Mucosa of descending colon (tissue), 3 donors: ENCODE results near the gene AMHR2. TPM values are rescaled to one million over a fixed set of nuclear protein-coding genes. Genes with fewer than 3 reads are reported as not detected.
"Not testable (repeated sequence)": the region's sequence is repeated elsewhere in the genome, so short reads cannot be mapped to it uniquely, and the experiment has no call there.

Experiments used
- ATAC-seq: fragments of 200-7000 bp; cut with Tn5 transposase; one replicate; pipeline ENCODE4 v1.9.1; 2020; ENCODE audit warnings: mild to moderate bottlenecking, moderate library complexity
- DNase-seq, 3 donors: peaks; one replicate each; pipeline ENCODE4 v3.0.0-alpha.2; 2020
- H3K36me3 ChIP-seq: fragments of 200-600 bp; one replicate; pipeline ENCODE4 v1.8.0; 2021; ENCODE audit warnings: low read depth, mild to moderate bottlenecking
- H3K4me1 ChIP-seq: fragments of 200-600 bp; one replicate; pipeline ENCODE4 v1.8.0; 2021; ENCODE audit warnings: low read depth, mild to moderate bottlenecking
- H3K4me3 ChIP-seq: fragments of 200-600 bp; one replicate; pipeline ENCODE4 v1.8.0; 2021; ENCODE audit warnings: mild to moderate bottlenecking
- H3K9me3 ChIP-seq: fragments of 200-600 bp; one replicate; pipeline ENCODE4 v1.8.0; 2021; ENCODE audit warnings: mild to moderate bottlenecking
- intact Hi-C, 2 donors: fragments of 100-400 bp; cut with DNase I in 1 of 2; cut with micrococcal nuclease in 1 of 2; formaldehyde crosslinking; loops; one replicate each; pipeline versions ENCODE4 v1.11.0 to v1.11.1; 2022; cut with DNase I, micrococcal nuclease
- total RNA-seq, 3 donors: library from RNA; stranded (reverse); fragmentation: NEBNext Ultra II Directional in 2 of 3; extraction: Animal tissue kit (Norgen Biotek cat#: 25700) in 2 of 3; gene quantifications; one replicate each; pipeline versions ENCODE4 v1.2.1 to v1.2.4, GENCODE V29; 2021 to 2023
- TF ChIP-seq, protein P1 (sequence below): fragments of 200-600 bp; IDR thresholded peaks from one replicate; pipeline ENCODE4 v1.8.0; 2022; ENCODE audit warnings: antibody characterized with exemption, mild to moderate bottlenecking
- donor health status: DM: no; HTN: no; CAD: no; lungs with moderate emphysema.
- donor health status: DM: no; HTN: no; CAD: no.
- donor health status: DM: no; HTN: yes; CAD: no.

Gene AMHR2
- total RNA-seq, 3 donors from 2014 or later: 0.16 TPM; not detected in 2

DNA sequence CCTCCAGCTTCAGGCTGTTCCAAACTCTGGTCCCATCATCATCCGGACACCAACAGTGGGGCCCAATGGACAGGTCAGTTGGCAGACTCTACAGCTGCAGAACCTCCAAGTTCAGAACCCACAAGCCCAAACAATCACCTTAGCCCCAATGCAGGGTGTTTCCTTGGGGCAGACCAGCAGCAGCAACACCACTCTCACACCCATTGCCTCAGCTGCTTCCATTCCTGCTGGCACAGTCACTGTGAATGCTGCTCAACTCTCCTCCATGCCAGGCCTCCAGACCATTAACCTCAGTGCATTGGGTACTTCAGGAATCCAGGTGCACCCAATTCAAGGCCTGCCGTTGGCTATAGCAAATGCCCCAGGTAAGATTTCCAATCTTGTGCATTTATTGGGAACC is 40.4 kb upstream of the AMHR2 start:
- H3K4me1 ChIP-seq: peaks cover 78% of the 10 kb centered on the region
- no peak overlapping the region for H3K4me3 ChIP-seq
- H3K36me3 ChIP-seq: peaks cover 7% of the 10 kb centered on the region
- intact Hi-C loops: no loop called here
- no peaks in the 10 kb centered on the region for H3K9me3 ChIP-seq
- ATAC-seq (no peak), DNase-seq (no peak)
- TF ChIP-seq, protein P1, sequence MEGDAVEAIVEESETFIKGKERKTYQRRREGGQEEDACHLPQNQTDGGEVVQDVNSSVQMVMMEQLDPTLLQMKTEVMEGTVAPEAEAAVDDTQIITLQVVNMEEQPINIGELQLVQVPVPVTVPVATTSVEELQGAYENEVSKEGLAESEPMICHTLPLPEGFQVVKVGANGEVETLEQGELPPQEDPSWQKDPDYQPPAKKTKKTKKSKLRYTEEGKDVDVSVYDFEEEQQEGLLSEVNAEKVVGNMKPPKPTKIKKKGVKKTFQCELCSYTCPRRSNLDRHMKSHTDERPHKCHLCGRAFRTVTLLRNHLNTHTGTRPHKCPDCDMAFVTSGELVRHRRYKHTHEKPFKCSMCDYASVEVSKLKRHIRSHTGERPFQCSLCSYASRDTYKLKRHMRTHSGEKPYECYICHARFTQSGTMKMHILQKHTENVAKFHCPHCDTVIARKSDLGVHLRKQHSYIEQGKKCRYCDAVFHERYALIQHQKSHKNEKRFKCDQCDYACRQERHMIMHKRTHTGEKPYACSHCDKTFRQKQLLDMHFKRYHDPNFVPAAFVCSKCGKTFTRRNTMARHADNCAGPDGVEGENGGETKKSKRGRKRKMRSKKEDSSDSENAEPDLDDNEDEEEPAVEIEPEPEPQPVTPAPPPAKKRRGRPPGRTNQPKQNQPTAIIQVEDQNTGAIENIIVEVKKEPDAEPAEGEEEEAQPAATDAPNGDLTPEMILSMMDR: no peak

DNA sequence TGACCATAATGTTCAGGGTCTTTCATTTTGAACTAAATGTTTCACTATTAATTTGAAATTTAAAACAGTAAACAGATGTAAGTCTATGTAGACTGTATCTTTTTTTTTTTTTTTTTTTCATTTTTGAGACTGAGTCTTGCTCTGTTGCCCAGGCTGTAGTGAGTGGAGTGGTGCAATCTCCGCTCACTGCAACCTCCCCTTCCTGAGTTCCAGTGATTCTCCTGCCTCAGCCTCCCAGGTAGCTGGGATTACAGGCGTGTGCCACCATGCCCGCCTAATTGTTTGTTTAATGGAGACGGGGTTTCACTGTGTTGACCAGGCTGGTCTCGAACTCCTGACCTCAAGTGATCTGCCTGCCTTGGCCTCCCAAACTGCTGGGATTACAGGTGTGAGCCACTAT is 37.3 kb upstream of the AMHR2 start:
- H3K36me3 ChIP-seq, H3K9me3 ChIP-seq, intact Hi-C loops, H3K4me3 ChIP-seq, DNase-seq, ATAC-seq: not testable (repeated sequence)
- H3K4me1 ChIP-seq: peaks cover 70% of the 10 kb centered on the region

DNA sequence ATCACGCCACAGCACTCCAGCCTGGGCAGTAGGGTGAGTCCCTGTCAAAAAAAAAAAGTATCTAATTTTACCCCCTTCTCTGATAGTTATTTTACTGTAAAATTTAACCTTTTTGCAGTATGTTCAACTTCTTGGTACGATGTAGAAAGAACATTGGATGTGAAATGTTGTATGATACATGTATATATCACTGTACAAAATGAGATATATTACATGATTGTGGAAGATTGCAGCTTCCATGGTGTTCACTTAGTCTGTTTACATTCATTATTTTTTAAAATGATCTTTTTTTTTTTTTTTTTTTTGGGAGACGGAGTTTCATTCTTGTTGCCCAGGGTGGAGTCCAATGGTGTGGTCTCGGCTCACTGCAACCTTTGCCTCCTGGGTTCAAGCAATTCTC is 34.7 kb upstream of the AMHR2 start:
- Histone ChIP-seq H3K4me1 (peaks cover 44% of the 10 kb centered on the region), H3K4me3 (no peak overlapping the region), H3K36me3 (no peaks in the 10 kb centered on the region), H3K9me3 (no peaks in the 10 kb centered on the region)
- ATAC-seq (no peak), DNase-seq (no peak)
- TF ChIP-seq, protein P1: no peak
- intact Hi-C loops: no loop called here

DNA sequence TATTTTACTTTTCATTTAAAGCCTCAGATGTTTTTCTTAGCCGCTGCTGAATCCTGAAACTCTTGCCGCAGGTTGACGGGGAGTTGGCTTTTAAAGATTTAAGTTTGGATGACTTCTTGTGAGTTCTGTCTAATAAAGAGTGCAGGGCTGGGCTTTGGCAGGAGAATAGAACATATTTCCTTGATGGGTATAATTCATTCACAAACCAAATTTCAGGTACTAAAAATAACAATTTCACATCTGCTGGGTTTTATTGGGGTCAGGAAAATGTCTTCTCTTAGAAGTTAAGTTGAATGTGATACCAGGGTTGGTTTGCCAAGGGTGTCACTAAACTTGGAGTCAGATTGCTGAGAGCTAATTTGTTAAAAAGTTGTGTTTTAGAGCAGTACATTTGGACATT is 34.0 kb upstream of the AMHR2 start:
- intact Hi-C loops: no loop called here
- DNase-seq: no peak
- no peak for ATAC-seq
- no peaks in the 10 kb centered on the region for H3K9me3 ChIP-seq
- no peaks in the 10 kb centered on the region for H3K36me3 ChIP-seq
- peaks cover 36% of the 10 kb centered on the region for H3K4me1 ChIP-seq
- TF ChIP-seq, protein P1: no peak
- H3K4me3 ChIP-seq: no peak overlapping the region

DNA sequence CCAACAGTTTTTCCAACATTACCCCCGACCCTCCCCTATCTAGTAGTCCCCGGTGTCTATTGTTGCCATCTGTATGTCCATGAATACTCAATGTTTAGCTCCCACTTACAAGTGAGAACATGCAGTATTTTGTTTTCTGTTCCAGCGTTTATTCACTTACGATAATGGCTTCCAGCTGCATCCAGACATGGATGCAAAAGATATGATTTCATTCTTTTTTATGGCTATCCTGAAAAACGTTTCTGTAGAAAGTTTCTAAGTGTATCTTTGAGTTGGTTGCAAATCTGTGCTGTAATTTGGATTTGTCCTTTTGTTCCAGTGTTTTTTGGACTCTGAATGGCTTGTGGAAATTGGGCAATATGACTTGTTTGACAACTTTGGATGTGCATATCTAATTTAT is 31.9 kb upstream of the AMHR2 start:
- intact Hi-C loops: no loop called here
- ATAC-seq: no peak
- H3K4me1 ChIP-seq: peaks cover 25% of the 10 kb centered on the region

DNA sequence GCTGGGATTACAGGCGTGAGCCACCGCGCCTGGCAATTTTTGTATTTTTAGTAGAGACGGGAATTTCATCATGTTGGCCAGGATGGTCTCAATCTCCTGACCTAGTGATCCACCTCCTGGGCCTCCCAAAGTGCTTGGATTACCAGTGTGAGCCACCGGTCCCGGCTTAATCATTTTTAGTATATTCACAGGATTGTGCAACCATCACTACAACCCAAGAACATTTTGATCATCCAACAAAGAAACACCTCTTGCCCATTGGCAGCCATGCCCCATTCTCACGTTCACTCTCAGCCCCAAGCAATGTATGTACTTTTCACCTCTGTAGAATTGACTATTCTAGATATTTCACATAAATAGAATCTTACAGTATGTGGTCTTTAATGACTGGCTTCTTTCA is 23.8 kb upstream of the AMHR2 start:
- DNase-seq: no peak
- intact Hi-C loops: no loop called here
- H3K4me1 ChIP-seq: no peaks in the 10 kb centered on the region
- peaks cover 5% of the 10 kb centered on the region for H3K36me3 ChIP-seq
- TF ChIP-seq, protein P1: no peak
- no peaks in the 10 kb centered on the region for H3K9me3 ChIP-seq
- no peak overlapping the region for H3K4me3 ChIP-seq
- no peak for ATAC-seq

More for the DNA sequence above, 31.9 kb upstream of the AMHR2 start:
- DNase-seq: no peak
- Histone ChIP-seq H3K4me3 (no peak overlapping the region), H3K36me3 (no peaks in the 10 kb centered on the region), H3K9me3 (no peaks in the 10 kb centered on the region)
- TF ChIP-seq, protein P1: no peak

DNA sequence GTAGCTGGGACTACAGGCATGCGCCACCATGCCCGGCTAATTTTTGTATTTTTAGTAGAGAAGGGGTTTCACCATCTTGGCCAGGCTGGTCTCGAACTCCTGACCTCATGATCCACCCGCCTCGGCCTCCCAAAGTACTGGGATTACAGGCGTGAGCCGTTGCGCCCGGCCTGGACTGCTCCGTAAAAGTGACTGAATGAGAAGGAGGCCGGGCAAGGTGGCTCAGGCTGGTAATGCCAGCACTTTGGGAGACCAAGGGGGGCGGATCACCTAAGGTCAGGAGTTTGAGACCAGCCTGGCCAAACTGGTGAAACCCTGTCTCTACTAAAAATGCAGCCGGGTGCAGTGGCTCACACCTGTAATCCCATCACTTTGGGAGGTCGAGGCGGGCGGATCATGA is 21.3 kb upstream of the AMHR2 start:
- H3K9me3 ChIP-seq, H3K4me3 ChIP-seq, H3K36me3 ChIP-seq, ATAC-seq, DNase-seq, intact Hi-C loops, H3K4me1 ChIP-seq: not testable (repeated sequence)
